ENCODE measurements around the gene RABIF. TPM values are rescaled to one million over a fixed set of nuclear protein-coding genes. Genes with fewer than 3 reads are reported as not detected.
"Not testable (repeated sequence)": the region's sequence is repeated elsewhere in the genome, so short reads cannot be mapped to it uniquely, and the experiment has no call there.

RABIF gene
- total RNA-seq, 1 experiment from 2014 or later, result 11.9 TPM

GRCh38 chr1:202903808-202904207, 14.9 kb upstream of the RABIF start:
- peaks cover 19% of the 10 kb centered on the region for H3K36me3 ChIP-seq
- not testable (repeated sequence) for H3K4me1 ChIP-seq; H3K9me3 ChIP-seq (replicated peaks); H3K27ac ChIP-seq; DNase-seq; H3K27me3 ChIP-seq; H3K4me3 ChIP-seq

GRCh38 chr1:202901555-202901954, 12.6 kb upstream of the RABIF start:
- Histone ChIP-seq H3K27me3 (no peaks in the 10 kb centered on the region), H3K36me3 (peaks cover 20% of the 10 kb centered on the region), H3K27ac (no peak overlapping the region), H3K4me1 (no peaks in the 10 kb centered on the region), H3K9me3 (replicated peaks) (no peaks in the 10 kb centered on the region), H3K4me3 (no peak overlapping the region)
- no peak for DNase-seq

- Histone ChIP-seq H3K4me1 (peaks cover 4% of the 10 kb centered on the region; the same call in 1 of the 2 replicates), H3K9me3 (replicated peaks) (no peaks in the 10 kb centered on the region), H3K36me3 (peaks cover 12% of the 10 kb centered on the region), H3K27ac (no peak overlapping the region), H3K4me3 (no peak overlapping the region), H3K27me3 (no peaks in the 10 kb centered on the region)
- DNase-seq, result no peak
These were observed 3.6 kb upstream of the RABIF start for GRCh38 chr1:202892501-202892900.

- Histone ChIP-seq H3K36me3 (peaks cover 7% of the 10 kb centered on the region), H3K27ac (no peak overlapping the region), H3K4me3 (no peak overlapping the region), H3K9me3 (replicated peaks) (no peaks in the 10 kb centered on the region), H3K4me1 (peaks cover 4% of the 10 kb centered on the region; the same call in 1 of the 2 replicates), H3K27me3 (no peaks in the 10 kb centered on the region)
- no peak for DNase-seq
These were observed 1.4 kb upstream of the RABIF start for GRCh38 chr1:202890392-202890791.

- peaks cover 4% of the 10 kb centered on the region; the same call in 1 of the 2 replicates for H3K4me1 ChIP-seq
- peak overlapping the region; percentile 46; the same call in 1 of the 2 replicates for H3K27ac ChIP-seq
- no peaks in the 10 kb centered on the region for H3K27me3 ChIP-seq
- peak overlapping the region; percentile 85 for H3K4me3 ChIP-seq
- no peaks in the 10 kb centered on the region; the same call in 1 of the 2 replicates for H3K36me3 ChIP-seq
- no peaks in the 10 kb centered on the region for H3K9me3 ChIP-seq (replicated peaks)
- DNase-seq, result no peak
These were observed 773 bp downstream of the RABIF start for GRCh38 chr1:202888221-202888530.

GRCh38 chr1:202880961-202881460, 7.9 kb downstream of the RABIF start:
- no peaks in the 10 kb centered on the region for H3K9me3 ChIP-seq (replicated peaks)
- H3K27ac ChIP-seq, result no peak overlapping the region
- no peak for DNase-seq
- H3K4me1 ChIP-seq, result no peaks in the 10 kb centered on the region
- H3K4me3 ChIP-seq, result no peak overlapping the region
- no peaks in the 10 kb centered on the region for H3K27me3 ChIP-seq
- peaks cover 14% of the 10 kb centered on the region; the same call in 1 of the 2 replicates for H3K36me3 ChIP-seq

GRCh38 chr1:202880062-202880461, 8.9 kb downstream of the RABIF start:
- H3K4me1 ChIP-seq, result no peaks in the 10 kb centered on the region
- no peak overlapping the region for H3K27ac ChIP-seq
- H3K9me3 ChIP-seq (replicated peaks), result no peaks in the 10 kb centered on the region
- peaks cover 14% of the 10 kb centered on the region; the same call in 1 of the 2 replicates for H3K36me3 ChIP-seq
- no peaks in the 10 kb centered on the region for H3K27me3 ChIP-seq
- H3K4me3 ChIP-seq, result no peak overlapping the region
- no peak for DNase-seq

- Histone ChIP-seq H3K4me1 (no peaks in the 10 kb centered on the region), H3K9me3 (replicated peaks) (no peaks in the 10 kb centered on the region), H3K27ac (no peak overlapping the region), H3K4me3 (no peak overlapping the region), H3K27me3 (no peaks in the 10 kb centered on the region), H3K36me3 (peaks cover 14% of the 10 kb centered on the region; the same call in 1 of the 2 replicates)
- no peak for DNase-seq
These were observed 9.8 kb downstream of the RABIF start for GRCh38 chr1:202879128-202879527.

GRCh38 chr1:202873026-202873425, 15.9 kb downstream of the RABIF start:
- H3K4me1 ChIP-seq, result no peaks in the 10 kb centered on the region
- H3K27me3 ChIP-seq, result no peaks in the 10 kb centered on the region
- H3K36me3 ChIP-seq, result no peaks in the 10 kb centered on the region
- DNase-seq, result no peak
- H3K9me3 ChIP-seq (replicated peaks), result no peaks in the 10 kb centered on the region
- H3K27ac ChIP-seq, result no peak overlapping the region
- H3K4me3 ChIP-seq, result no peak overlapping the region

- no peaks in the 10 kb centered on the region for H3K9me3 ChIP-seq (replicated peaks)
- no peaks in the 10 kb centered on the region for H3K36me3 ChIP-seq
- H3K4me1 ChIP-seq, result no peaks in the 10 kb centered on the region
- no peak for DNase-seq
- H3K4me3 ChIP-seq, result no peak overlapping the region
- H3K27me3 ChIP-seq, result no peaks in the 10 kb centered on the region
- no peak overlapping the region for H3K27ac ChIP-seq
These were observed 17.6 kb downstream of the RABIF start for GRCh38 chr1:202871367-202871766.

GRCh38 chr1:202862679-202863560, 26.0 kb downstream of the RABIF start:
- H3K4me3 ChIP-seq, result no peak overlapping the region
- H3K9me3 ChIP-seq (replicated peaks), result no peaks in the 10 kb centered on the region
- no peak overlapping the region for H3K27ac ChIP-seq
- peaks cover 6% of the 10 kb centered on the region; the same call in 1 of the 2 replicates for H3K4me1 ChIP-seq
- H3K27me3 ChIP-seq, result no peaks in the 10 kb centered on the region
- no peaks in the 10 kb centered on the region for H3K36me3 ChIP-seq
- no peak for DNase-seq

GRCh38 chr1:202861420-202862132, 27.4 kb downstream of the RABIF start:
- Histone ChIP-seq H3K4me1 (peaks cover 6% of the 10 kb centered on the region; the same call in 1 of the 2 replicates), H3K9me3 (replicated peaks) (no peaks in the 10 kb centered on the region), H3K27me3 (no peaks in the 10 kb centered on the region), H3K36me3 (no peaks in the 10 kb centered on the region), H3K4me3 (peak overlapping the region; percentile 65), H3K27ac (no peak overlapping the region; the same call in 1 of the 2 replicates)
- peak; percentile 95 to 96 for DNase-seq

- Histone ChIP-seq H3K36me3 (no peaks in the 10 kb centered on the region), H3K27ac (peak overlapping the region; percentile 4; the same call in 1 of the 2 replicates), H3K27me3 (no peaks in the 10 kb centered on the region), H3K9me3 (replicated peaks) (no peaks in the 10 kb centered on the region), H3K4me1 (peaks cover 6% of the 10 kb centered on the region; the same call in 1 of the 2 replicates), H3K4me3 (peak overlapping the region; percentile 65)
- DNase-seq, result peak; percentile 75 to 82
These were observed 28.1 kb downstream of the RABIF start for GRCh38 chr1:202860744-202861419.

GRCh38 chr1:202858789-202859414, 30.0 kb downstream of the RABIF start:
- no peaks in the 10 kb centered on the region for H3K27me3 ChIP-seq
- DNase-seq, result no peak
- no peak overlapping the region for H3K27ac ChIP-seq
- H3K4me1 ChIP-seq, result peaks cover 6% of the 10 kb centered on the region; the same call in 1 of the 2 replicates
- no peak overlapping the region for H3K4me3 ChIP-seq
- no peaks in the 10 kb centered on the region for H3K36me3 ChIP-seq
- no peaks in the 10 kb centered on the region for H3K9me3 ChIP-seq (replicated peaks)
